NCI-H1092 treated with DMSO at 0.1 percent for 48 hours (cell line): ENCODE data around the gene ZNF805.
"Not testable (repeated sequence)": the region's sequence is repeated elsewhere in the genome, so short reads cannot be mapped to it uniquely, and the experiment has no call there.

ENCODE experiments used
- DNase-seq: peaks from one replicate; lab custom pipeline; 2025; lab: John Stamatoyannopoulos, UW

ZNF805 gene

DNA sequence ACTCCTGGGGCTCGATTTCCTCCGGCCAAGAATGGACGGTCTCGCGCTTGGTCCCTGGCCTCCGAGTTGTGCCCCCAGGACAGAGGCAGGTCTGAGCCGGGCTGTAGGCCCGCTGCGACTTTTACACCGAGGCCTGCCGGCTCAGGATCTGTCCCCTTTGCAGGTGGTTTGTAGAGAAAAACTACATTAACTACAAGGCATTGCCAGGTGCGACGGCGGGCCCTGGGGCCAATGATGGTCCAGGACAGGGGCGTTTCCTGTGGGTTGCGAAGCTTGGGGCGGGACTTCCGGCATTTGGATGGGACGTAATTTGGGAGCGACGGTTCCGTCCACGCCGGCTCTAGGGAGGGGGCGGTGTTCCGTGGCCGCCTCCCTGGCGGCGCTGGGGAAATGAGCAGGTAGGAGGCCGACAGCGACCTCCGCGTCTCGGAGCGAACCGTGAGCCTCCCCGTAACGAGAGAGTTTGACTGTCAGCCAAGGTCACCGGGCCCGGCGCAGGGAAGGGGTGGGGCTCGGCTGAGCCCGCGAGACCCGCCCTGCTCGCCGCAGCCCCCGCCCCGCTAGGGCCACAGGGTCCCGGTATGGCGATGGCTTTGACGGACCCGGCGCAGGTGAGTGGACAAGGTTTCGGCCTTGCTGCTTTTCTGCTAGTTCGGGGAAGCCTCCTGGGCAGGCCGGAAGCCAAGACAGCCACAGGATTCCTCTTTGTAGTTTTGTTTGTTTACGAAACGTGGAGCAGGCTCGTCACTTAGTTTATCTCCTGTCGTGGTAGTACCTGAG lies at the start of gene ZNF805:
Gene ZNF805, plus strand, starts transcription at position 322 of the 780 bp plus-strand sequence. Its CDS starts 260 bp downstream, at position 582.
- DNase-seq: peak; percentile 84

DNA sequence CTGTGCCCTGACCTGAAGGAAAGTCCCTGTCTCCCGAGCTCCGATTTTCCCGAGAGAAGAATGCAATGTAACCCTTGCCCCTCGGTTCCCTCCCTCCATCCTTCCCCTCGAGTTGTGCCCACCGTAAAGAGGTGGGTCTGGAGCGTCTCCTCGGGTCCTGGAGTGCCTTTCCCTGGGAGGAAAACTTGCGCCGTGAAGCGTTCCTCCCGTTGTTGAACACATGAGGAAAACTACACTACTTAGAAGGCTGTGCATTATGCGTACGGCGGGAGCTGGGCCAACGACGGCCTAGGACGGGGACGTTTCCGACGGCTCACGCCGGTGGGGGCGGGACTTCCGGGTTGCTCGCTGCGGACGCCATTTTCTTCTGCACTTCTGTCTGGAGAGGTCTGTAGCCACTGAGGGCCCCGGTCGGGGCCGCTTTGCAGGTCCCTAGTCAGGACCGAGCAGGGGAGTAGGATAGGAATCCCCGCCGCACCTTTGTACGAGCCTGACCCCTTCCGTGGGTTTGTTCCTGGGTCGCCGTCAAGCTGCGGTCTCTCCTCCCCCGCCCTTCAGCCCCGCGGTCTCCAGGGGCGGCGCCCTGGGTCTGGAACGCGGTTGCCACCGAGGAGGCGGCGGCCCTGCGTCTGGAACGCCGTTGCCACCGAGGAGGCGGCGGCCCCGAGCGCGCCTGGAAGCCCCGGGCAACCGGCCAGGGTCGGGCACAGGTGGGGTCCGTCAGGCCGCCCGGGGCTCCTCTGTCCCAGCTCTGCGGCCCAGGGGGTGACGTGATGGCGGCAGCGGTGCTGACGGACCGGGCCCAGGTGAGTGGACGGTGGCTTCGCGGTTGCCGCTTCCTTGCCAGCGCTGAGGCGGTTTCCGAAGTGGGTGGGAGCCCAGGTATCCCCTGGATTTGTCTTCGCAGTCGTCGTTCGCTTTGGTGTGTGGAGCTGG lies 49.0 kb upstream of the ZNF805 start, which contains the start of gene ZNF264:
Gene ZNF264, plus strand, starts transcription at position 360 of the 936 bp plus-strand sequence. Its CDS starts 414 bp downstream, at position 774.
- peak; percentile 79 for DNase-seq

DNA sequence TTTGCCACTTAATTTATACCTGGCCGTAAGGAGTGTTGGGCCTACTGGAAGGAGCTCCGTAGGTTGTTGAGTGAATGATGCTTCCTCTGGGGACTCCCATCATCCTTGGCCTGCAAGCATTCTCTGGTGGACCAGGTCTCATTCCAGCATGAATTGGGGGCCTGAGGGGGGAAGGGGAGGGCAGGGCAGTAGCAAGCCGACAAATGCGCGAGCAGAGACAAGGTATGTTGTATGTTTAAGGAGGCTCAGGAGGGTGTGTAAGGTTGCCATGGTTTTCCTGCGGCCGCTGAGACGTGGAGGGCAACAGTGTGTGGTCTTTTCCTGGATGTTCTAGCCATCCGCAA lies 48.4 kb upstream of the ZNF805 start:
- DNase-seq: peak; percentile 1

DNA sequence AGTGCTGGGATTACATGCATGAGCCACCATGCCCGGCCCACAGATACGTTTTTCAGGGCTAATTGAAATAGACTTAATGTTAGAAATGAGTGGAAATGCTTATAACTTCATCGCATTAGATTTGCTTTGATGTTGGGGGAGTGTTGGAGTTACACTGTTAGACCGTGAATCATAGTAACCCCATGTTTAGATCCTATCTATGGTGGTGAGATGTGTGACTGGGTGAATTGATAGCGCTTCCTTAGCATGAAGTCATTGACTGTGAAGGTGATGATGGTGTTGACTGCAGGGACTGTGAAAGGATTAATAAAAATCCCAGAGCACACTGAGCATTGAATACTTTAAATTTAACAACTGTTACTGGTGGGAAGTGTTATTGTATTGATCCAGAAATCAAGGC lies 47.4 kb upstream of the ZNF805 start:
- DNase-seq: no peak

DNA sequence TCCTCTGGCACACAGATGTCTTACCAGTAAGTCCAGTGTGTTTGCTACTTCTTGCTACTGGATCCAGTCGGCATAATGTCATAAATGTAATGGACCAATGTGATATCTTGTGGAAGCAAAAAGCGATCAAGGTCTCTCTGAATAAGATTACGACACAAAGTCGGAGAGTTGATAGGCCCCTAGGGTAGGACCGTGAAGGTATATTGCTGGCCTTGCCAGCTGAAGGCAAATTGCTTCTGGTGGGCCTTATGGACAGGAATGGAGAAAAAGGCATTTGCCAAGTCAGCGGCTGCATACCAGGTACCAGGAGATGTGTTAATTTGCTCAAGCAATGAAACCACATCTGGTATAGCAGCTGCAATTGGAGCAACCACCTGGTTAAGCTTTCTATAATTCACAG lies 42.6 kb upstream of the ZNF805 start:
- not testable (repeated sequence) for DNase-seq

DNA sequence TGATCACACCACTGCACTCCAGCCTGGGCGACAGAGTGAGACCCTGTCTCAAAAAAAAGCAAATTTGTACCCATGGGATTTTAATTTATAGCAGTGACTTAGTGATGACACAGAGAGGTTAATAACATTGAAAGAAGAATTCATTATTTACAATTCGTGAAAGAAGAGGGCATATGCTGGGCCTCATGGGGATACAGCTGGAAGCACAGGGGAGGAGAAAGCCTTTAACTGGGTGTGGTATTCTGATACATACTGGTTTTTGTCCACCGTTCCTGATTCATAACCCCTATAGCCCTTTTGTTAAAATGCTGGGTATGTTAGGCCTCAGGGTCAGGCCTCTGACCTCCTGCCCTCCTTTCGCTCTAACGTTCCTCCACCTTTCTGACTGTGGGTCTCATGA lies 38.3 kb upstream of the ZNF805 start:
- no peak for DNase-seq

DNA sequence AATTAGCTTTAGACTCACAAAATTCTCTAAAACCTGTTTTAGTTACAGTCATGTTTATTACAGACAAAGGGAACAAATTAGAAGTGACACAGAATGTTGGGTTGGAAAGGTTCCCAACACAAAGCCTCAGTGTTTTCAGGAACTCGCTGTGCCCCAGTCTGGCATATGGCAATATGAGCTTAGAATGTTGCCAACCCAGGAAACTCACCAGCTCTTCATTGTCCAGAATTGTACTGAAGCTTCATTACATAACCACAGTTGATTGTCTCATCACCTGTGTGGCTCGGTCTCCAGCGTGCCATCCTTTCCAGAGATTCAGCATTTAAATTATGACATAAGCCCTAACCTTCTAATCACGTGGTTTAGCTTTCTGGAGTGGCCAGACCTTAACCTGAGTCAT lies 30.1 kb upstream of the ZNF805 start:
- DNase-seq: no peak

DNA sequence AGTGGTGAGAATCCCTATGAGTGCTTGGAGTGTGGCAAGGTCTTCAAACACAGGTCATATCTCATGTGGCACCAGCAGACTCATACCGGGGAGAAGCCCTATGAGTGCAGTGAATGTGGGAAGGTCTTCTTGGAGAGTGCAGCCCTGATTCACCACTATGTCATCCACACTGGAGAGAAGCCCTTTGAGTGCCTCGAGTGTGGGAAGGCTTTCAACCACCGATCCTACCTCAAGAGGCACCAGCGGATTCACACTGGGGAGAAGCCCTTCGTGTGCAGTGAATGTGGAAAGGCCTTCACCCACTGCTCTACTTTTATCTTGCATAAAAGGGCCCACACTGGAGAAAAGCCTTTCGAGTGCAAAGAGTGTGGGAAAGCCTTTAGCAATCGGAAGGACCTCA lies 28.3 kb upstream of the ZNF805 start:
- DNase-seq: no peak

DNA sequence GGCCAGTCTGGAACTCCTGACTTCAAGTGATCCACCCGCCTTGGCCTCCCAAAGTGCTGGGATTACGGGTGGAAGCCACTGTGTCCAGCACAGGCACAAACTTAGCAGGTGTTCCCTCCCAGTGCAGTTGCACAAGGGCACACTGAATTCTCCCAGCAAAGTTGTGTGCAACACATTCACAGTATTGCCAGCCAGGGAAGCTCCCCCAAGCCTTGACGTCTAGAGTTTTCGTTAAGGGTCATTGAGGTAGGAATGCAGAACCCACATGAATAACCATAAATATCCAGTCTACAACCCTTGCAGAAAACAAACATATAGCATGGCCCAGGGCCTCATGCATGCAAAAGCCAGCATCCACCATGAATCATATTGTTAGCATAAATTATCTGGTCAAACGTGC lies 12.9 kb upstream of the ZNF805 start:
- DNase-seq: no peak

DNA sequence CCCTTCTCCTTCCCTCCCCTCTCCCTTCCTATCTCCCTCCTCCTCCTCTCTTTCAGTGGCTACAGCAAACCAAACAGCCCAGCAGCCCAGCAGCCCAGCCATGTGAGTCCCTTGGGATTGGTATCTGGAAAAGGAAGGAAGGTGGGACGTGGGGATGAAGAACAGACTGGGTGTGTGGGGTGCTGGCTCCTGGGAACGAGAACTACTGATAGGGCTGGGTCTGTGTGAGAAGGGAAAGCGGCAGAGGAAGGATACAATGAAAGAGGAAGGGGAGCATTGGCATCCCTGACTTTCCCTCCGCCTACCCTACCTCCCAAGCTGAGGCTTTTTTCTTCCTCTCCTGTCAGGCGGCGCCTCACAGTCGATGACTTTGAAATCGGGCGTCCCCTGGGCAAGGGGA lies 8.7 kb upstream of the ZNF805 start:
- DNase-seq: no peak

DNA sequence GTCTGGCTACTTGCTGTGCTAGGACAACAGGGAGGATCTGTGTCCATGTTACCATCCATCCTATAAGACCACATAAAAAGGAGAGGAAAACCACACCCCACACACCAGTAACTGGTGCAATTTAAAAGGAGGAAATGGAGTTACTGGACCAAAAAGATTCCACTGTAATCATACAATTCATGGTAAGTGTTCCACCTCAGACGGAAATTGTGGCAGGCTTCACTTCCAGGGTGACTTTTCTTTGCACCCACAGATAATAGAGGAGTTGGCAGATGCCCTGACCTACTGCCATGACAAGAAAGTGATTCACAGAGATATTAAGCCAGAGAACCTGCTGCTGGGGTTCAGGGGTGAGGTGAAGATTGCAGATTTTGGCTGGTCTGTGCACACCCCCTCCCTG lies 7.2 kb upstream of the ZNF805 start:
- DNase-seq: no peak

DNA sequence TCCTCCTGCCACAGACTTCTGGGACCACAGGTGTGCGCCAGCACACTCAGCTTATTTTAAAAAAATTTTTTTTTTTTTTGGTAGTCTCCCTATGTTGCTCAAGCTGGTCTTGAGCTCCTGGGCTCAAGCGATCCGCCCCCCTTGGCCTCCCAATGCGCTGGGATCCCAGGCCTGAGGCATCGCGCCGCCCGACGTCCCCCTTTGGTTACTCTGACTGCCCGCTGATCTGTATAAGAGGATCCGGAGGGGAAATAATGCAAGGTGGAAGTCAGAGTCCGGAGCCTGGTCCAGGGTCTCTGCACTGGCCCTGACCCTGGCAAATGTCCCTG lies 486 bp upstream of the ZNF805 start:
- DNase-seq: no peak

DNA sequence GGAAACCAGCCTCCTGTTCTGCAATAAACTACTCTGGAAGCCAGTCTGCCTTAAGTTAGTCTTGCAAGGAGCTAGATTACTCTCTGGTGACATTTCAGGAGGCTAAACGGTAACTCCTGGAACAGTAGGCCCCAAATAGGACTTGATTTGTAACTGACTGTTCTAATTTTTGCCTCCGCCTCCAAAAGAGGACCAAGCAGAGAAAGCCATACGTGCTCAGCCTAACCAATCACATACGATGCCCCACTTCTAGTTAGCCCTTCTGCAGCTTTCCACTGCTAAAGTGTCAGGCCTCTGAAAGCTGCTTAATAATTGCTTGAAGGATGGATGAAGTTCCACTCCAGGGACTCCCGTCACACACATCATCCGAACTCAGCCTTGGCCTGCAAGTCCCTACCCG lies 744 bp downstream of the ZNF805 start:
- DNase-seq: no peak

DNA sequence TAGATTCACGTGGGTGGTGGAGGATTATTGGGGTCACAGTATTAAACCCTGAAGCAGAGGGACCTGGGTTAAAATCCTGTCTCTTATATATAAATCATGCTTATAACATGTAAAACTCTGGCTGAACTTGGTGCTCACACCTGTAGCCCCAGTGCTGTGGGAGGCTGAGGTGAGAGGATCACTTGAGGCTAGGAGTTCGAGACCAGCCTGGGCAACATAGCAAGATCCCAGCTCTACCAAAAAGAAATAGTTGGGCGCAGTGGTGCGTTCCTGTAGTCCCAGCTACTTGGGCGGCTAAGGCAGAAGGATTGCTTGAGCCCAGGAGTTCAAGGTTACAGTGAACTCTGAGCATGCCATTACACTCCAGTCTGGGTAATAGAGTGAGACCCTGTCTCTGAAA lies 2.4 kb downstream of the ZNF805 start:
- no peak for DNase-seq

DNA sequence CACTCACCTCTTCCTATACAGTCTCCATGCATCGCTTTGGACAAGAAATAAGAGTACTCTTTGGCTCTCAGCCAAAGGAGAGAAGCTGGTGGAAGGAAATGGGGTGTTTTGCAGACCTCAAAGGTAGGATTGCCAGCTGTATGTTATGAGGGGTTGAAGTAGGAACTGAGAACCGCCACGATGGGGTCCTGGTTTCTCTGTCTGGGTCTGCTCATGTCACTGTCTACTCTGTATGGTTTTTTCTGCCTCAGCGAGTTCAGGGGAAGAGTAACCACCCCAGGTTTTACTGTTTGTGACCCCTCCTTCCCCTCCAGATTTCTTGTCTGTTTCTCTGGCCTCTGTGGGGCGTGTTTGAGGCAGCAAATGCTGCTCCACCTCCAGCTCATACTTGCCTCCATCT lies 4.1 kb downstream of the ZNF805 start:
- DNase-seq: no peak

DNA sequence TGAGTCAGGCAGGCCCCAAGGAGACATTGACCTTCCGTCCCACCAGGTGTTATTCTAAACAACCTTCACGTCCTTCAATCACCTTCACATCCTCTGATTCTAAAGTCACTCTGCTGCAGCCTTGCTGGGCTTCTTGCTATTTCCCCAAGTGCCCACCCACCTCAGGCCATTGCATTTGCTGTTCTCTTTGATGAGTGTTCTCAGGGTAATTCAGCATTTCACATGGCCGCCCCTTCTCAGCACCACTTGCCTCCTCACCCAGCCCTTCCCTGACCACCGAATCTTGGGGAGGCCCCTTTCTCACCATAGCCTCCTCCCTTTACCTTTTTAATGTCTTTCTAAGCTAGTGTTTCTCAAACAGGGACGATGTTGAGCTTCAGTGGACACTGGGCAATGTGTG lies 4.6 kb downstream of the ZNF805 start:
- DNase-seq: no peak

DNA sequence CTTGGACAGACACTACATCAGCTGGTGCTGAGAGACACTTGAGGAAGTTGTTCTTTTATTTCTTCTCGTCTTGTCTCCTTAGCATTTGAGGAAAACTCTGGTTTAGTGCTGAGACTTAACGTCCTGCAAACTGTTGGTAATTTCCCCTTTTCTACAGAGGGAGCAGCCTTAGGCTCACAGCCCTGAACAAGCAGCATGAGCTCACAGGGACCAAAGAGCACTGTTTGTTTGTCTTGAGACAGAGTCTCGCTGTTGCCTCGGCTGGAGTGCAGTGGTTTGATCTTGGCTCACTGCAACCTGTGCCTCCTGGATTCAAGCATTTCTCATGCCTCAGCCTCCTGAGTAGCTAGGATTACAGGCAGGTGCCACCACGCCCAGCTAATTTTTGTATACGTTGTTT lies 5.5 kb downstream of the ZNF805 start:
- no peak for DNase-seq

DNA sequence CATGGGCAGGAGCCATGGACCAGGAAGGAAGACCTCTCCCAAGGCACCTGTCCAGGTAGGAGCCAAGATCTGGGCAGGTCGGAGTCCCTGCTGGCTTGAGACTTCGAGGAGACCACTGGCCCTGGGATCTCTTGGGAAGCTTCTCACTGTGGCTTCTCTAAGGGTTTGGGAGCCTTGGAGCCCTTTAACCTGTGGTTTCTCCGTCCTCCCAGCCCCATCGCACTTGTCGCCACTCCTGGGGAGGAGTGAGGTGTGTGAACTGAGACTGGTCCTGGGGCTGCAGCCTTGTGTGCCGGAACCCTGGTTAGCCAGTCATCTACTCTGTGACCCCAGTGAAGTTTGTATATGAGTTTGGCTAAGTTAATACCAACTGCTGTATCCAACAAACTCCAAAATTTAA lies 8.2 kb downstream of the ZNF805 start:
- DNase-seq: no peak

DNA sequence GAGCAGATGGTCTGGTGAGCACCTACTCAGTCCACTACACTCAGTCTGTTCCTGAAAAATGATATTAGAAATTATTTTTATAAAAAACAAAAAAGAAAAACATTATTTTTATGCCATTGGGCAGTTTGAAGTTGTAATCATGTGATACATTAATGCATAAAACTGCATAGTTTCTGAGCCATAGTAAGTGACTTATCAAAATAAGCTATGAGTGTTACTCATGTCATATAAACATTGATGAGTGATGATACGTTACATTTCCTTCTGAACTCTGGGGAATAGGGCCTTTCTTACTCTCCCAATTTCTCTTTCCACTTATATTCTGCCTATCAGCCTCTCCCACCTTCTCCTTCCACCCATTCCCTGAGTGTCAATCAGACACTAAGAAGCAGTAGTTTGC lies 8.9 kb downstream of the ZNF805 start:
- DNase-seq: no peak

DNA sequence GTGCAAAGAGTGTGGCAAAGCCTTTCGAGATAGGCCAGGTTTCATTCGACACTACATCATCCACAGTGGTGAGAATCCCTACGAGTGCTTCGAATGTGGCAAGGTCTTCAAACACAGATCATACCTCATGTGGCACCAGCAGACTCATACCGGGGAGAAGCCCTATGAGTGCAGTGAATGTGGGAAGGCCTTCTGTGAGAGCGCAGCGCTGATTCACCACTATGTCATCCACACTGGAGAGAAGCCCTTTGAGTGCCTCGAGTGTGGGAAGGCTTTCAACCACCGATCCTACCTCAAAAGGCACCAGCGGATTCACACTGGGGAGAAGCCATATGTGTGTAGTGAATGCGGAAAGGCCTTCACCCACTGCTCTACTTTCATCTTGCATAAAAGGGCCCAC lies 13.3 kb downstream of the ZNF805 start:
- not testable (repeated sequence) for DNase-seq

DNA sequence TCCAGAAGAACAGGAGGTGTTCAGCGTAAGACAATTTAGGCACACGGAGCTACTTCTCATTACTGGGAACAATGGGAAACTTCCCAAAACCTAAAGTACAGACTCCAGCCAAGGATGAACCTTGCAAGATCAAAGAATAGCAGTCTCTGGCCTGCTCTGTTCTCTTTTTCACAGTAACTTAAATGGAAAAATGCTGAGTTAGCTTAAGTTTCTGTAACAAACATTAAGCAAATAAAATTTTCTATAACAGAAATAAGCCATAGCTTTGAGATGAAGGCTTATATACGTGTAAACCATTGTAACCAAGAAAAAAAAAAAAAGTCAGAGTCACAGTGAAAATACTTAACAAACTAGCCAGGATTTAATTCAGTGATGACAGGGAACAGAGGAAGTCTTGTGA lies 21.6 kb downstream of the ZNF805 start:
- DNase-seq: no peak

DNA sequence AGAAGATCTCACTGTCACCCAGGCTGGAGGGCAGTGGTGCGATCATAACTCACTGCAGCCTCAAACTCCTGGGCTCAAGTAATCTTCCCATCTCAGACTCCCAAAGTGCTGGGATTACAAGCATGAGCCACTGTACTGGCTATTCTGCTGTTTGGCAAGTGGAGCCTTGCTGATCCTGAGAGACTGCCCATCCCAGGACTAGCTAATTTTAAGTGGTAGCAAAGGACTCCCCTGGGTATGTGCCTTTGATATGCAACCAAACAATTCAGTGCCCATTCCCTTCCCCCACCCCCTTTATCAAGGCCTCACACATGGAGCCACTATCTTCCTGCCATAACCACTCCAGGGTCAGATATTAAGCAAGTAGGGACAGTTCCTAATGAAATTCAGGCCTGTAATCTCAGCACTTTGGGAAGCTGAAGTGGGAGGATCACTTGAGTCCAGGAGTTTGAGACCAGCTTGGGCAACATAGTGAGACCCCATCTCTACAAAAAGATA lies 22.9 kb downstream of the ZNF805 start:
- DNase-seq: no peak

DNA sequence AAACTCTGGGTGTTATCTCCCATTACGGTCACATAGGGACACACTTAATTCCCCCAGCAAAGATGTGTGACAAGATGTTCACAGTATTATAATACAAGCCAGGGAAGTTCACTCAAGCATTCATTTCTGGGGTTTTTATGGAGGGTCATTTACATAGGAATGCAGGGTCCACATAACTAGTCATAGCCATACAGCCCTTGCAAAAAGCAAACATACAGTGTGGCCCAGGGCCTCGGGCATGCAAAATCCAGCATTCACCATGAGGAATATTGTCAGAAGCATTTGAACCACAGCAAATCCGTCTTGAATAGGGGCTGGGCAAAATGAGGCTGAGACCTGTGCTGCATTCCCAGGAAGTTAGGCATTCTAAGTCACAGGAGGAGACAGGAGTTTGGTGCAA lies 26.9 kb downstream of the ZNF805 start:
- DNase-seq: no peak
